ENCODE results near the gene ENPP6.

The ENPP6 gene

GRCh38 chr4:184157322-184157721 lies 60.4 kb downstream of the ENPP6 start:
- in situ Hi-C loops (cut with MboI; ENCODE audit: low pct_unique_long_range_greater_than_20kb, low sequenced_read_pairs, unreplicated experiment): no loop called here
- no peak for DNase-seq (ENCODE audit: low spot score)
- TF ChIP-seq CTCF (IDR thresholded peaks at IDR 0.05; ENCODE audit: extremely low read depth, insufficient read depth, missing control alignments): no peak

- DNase-seq (ENCODE audit: low spot score): no peak
- no peak for TF ChIP-seq CTCF (IDR thresholded peaks at IDR 0.05; ENCODE audit: extremely low read depth, insufficient read depth, missing control alignments)
- in situ Hi-C loops (cut with MboI; ENCODE audit: low pct_unique_long_range_greater_than_20kb, low sequenced_read_pairs, unreplicated experiment): no loop called here
Measured at GRCh38 chr4:184156163-184156920, 61.3 kb downstream of the ENPP6 start.

GRCh38 chr4:184154199-184154598 lies 63.5 kb downstream of the ENPP6 start:
- in situ Hi-C loops (cut with MboI; ENCODE audit: low pct_unique_long_range_greater_than_20kb, low sequenced_read_pairs, unreplicated experiment): no loop called here
- no peak for DNase-seq (ENCODE audit: low spot score)
- TF ChIP-seq CTCF (IDR thresholded peaks at IDR 0.05; ENCODE audit: extremely low read depth, insufficient read depth, missing control alignments): no peak

DNA sequence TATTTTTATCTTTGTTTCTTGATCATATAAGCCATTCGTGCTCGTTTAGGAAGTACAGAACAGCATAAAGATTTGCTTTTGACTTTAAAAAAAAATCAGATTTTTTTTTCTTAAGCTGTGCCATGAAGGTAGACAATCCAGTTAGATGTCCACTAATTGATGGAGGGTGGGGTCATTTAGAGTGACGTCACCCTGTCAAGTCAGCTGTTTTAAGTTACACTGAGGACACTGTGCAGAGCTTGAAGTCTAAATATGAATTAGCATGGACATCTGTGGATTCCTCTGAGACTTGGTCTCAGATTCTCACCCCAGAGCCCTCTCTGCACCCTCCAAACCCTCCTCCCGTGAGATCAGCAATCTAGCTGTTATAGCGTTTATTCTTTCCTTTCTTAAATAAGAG lies 63.9 kb downstream of the ENPP6 start:
- DNase-seq (ENCODE audit: low spot score): no peak
- in situ Hi-C loops (cut with MboI; ENCODE audit: low pct_unique_long_range_greater_than_20kb, low sequenced_read_pairs, unreplicated experiment): no loop called here
- no peak for TF ChIP-seq CTCF (IDR thresholded peaks at IDR 0.05; ENCODE audit: extremely low read depth, insufficient read depth, missing control alignments)

DNA sequence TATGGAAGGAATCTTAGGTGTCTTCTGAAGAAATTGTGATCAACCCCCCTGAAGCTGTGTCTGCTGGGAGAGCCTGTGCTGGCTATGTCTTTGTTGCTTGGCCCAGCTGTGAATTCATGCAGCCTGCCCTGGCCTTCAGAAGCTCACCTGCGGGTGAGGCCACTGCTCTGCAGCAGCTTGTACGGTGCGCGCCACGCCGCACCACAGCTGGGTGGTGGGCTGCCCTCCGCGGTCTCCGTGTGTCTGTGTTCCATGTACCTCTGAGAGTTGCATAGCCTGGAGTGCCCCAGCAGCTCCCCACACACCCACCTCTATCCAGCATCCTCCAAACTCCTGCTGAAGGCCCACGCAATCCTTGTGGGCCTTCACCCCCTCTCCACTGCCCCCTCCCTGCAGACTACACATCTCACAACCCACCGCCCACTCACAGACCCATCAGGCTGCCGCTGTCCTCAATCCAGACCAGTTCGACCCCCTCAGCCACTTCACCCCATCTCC lies 65.6 kb downstream of the ENPP6 start:
- DNase-seq (ENCODE audit: low spot score): no peak
- in situ Hi-C loops (cut with MboI; ENCODE audit: low pct_unique_long_range_greater_than_20kb, low sequenced_read_pairs, unreplicated experiment): no loop called here
- TF ChIP-seq CTCF (IDR thresholded peaks at IDR 0.05; ENCODE audit: extremely low read depth, insufficient read depth, missing control alignments): no peak

DNA sequence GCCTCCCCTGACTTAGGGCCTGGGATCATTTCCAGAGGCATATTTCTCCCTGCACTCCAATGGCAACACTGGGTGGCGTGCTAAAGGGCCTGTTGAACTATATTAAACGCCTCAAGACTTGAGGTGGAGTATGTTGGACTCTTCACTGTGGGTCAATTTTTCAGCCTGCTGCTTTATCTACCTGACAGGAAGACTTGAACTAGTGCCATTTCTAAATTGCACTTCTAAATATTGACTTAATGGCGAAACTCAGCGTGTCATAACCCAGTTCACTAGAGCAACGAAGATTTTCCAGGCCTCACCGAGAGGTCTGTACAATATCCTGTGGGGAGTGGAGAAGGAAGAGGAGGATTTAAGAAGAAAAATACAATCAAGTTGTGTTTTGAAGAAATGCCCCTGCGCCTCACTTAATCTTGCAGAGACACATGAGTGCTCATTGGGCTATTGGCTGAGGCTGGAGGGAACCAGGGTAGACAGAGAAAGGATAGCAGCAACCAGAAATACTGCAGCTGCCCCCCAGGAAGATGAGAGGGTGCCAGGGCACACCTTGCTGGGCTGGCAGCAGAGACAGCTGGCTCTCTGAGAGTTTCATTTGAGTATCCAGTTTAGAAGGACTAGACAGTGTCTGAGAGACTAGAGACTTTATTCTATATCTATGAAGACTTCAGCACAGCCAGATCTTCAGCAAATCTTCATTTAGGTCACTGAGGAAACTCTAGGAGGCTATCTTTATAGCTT lies 67.4 kb downstream of the ENPP6 start:
- in situ Hi-C loops (cut with MboI; ENCODE audit: low pct_unique_long_range_greater_than_20kb, low sequenced_read_pairs, unreplicated experiment): no loop called here
- DNase-seq (ENCODE audit: low spot score): no peak
- no peak for TF ChIP-seq CTCF (IDR thresholded peaks at IDR 0.05; ENCODE audit: extremely low read depth, insufficient read depth, missing control alignments)
